Measurements from ENCODE around the gene TBC1D22A.

Gene TBC1D22A

GRCh38 chr22:47030881-47031627, 268.6 kb downstream of the TBC1D22A start:
- Histone ChIP-seq H3K36me3 (replicated peaks) (no peaks in the 10 kb centered on the region), H3K4me3 (ENCODE audit: low read depth, low read length) (no peak overlapping the region), H3K27me3 (replicated peaks) (no peaks in the 10 kb centered on the region), H3K27ac (no peak overlapping the region)
- TF ChIP-seq CTCF (IDR thresholded peaks at IDR 0.05; ENCODE audit: low read depth, low read length, missing control alignments): no peak
- in situ Hi-C loops (cut with HindIII; ENCODE audit: low pct_ligation_motif_present, low sequenced_read_pairs): no loop called here
- no peak for DNase-seq

GRCh38 chr22:47031628-47031915, 269.1 kb downstream of the TBC1D22A start:
- TF ChIP-seq CTCF (IDR thresholded peaks at IDR 0.05; ENCODE audit: low read depth, low read length, missing control alignments): no peak
- Histone ChIP-seq H3K27me3 (replicated peaks) (no peaks in the 10 kb centered on the region), H3K27ac (no peak overlapping the region), H3K36me3 (replicated peaks) (no peaks in the 10 kb centered on the region), H3K4me3 (ENCODE audit: low read depth, low read length) (no peak overlapping the region)
- DNase-seq: no peak
- in situ Hi-C loops (cut with HindIII; ENCODE audit: low pct_ligation_motif_present, low sequenced_read_pairs): no loop called here

- H3K4me3 ChIP-seq (ENCODE audit: low read depth, low read length): no peak overlapping the region
- in situ Hi-C loops (cut with HindIII; ENCODE audit: low pct_ligation_motif_present, low sequenced_read_pairs): no loop called here
- no peak for DNase-seq
- H3K36me3 ChIP-seq (replicated peaks): no peaks in the 10 kb centered on the region
- no peaks in the 10 kb centered on the region for H3K27me3 ChIP-seq (replicated peaks)
- TF ChIP-seq CTCF (IDR thresholded peaks at IDR 0.05; ENCODE audit: low read depth, low read length, missing control alignments): no peak
- no peak overlapping the region for H3K27ac ChIP-seq
Observed at GRCh38 chr22:47032091-47032943, 269.9 kb downstream of the TBC1D22A start.

- Histone ChIP-seq H3K27ac (no peak overlapping the region), H3K27me3 (replicated peaks) (no peaks in the 10 kb centered on the region), H3K36me3 (replicated peaks) (no peaks in the 10 kb centered on the region), H3K4me3 (ENCODE audit: low read depth, low read length) (no peak overlapping the region)
- DNase-seq: no peak
- no peak for TF ChIP-seq CTCF (IDR thresholded peaks at IDR 0.05; ENCODE audit: low read depth, low read length, missing control alignments)
- in situ Hi-C loops (cut with HindIII; ENCODE audit: low pct_ligation_motif_present, low sequenced_read_pairs): no loop called here
Observed at GRCh38 chr22:47032956-47033647, 270.7 kb downstream of the TBC1D22A start.

- in situ Hi-C loops (cut with HindIII; ENCODE audit: low pct_ligation_motif_present, low sequenced_read_pairs): no loop called here
- DNase-seq: no peak
- Histone ChIP-seq H3K27ac (no peak overlapping the region), H3K36me3 (replicated peaks) (no peaks in the 10 kb centered on the region), H3K27me3 (replicated peaks) (no peaks in the 10 kb centered on the region), H3K4me3 (ENCODE audit: low read depth, low read length) (no peak overlapping the region)
- no peak for TF ChIP-seq CTCF (IDR thresholded peaks at IDR 0.05; ENCODE audit: low read depth, low read length, missing control alignments)
Observed at GRCh38 chr22:47033648-47034000, 271.2 kb downstream of the TBC1D22A start.
